NCI-H2171 (cell line): ENCODE data around the gene TOP1.
A peak's percentile ranks its signal among the peaks of the same experiment; 100 is the strongest.

ENCODE experiments used
- DNase-seq: peaks from one replicate; lab custom pipeline; 2025; lab: John Stamatoyannopoulos, UW

Gene TOP1

GRCh38 chr20:41058674-41059635 lies 30.3 kb downstream of the TOP1 start:
- no peak for DNase-seq

- no peak for DNase-seq
Measured at GRCh38 chr20:41061155-41061554, 32.5 kb downstream of the TOP1 start.

- peak; percentile 11 for DNase-seq
Measured at GRCh38 chr20:41063442-41063841, 34.8 kb downstream of the TOP1 start.

- no peak for DNase-seq
Measured at GRCh38 chr20:41064377-41064776, 35.8 kb downstream of the TOP1 start.

- no peak for DNase-seq
Measured at GRCh38 chr20:41065716-41066115, 37.1 kb downstream of the TOP1 start.

GRCh38 chr20:41068806-41069205 lies 40.2 kb downstream of the TOP1 start:
- DNase-seq: no peak

- DNase-seq: no peak
Measured at GRCh38 chr20:41072190-41072863, 43.7 kb downstream of the TOP1 start.

- no peak for DNase-seq
Measured at GRCh38 chr20:41072915-41073314, 44.3 kb downstream of the TOP1 start.

GRCh38 chr20:41074441-41074840 lies 45.8 kb downstream of the TOP1 start:
- DNase-seq: no peak

GRCh38 chr20:41076776-41077175 lies 48.2 kb downstream of the TOP1 start:
- DNase-seq: no peak

- no peak for DNase-seq
Measured at GRCh38 chr20:41078329-41078728, 49.7 kb downstream of the TOP1 start.

- DNase-seq: no peak
Measured at GRCh38 chr20:41079066-41079465, 50.4 kb downstream of the TOP1 start.

- no peak for DNase-seq
Measured at GRCh38 chr20:41080866-41081265, 52.2 kb downstream of the TOP1 start.

- no peak for DNase-seq
Measured at GRCh38 chr20:41081276-41081814, 52.7 kb downstream of the TOP1 start.

- no peak for DNase-seq
Measured at GRCh38 chr20:41082306-41082705, 53.7 kb downstream of the TOP1 start.

- DNase-seq: no peak
Measured at GRCh38 chr20:41085606-41086005, 57.0 kb downstream of the TOP1 start.

- DNase-seq: peak; percentile 92
Measured at GRCh38 chr20:41086402-41087324, 58.0 kb downstream of the TOP1 start.

GRCh38 chr20:41087325-41087685 lies 58.7 kb downstream of the TOP1 start:
- no peak for DNase-seq

GRCh38 chr20:41087777-41088176 lies 59.2 kb downstream of the TOP1 start:
- no peak for DNase-seq

- no peak for DNase-seq
Measured at GRCh38 chr20:41089555-41089954, 60.9 kb downstream of the TOP1 start.

GRCh38 chr20:41091927-41092326 lies 63.3 kb downstream of the TOP1 start:
- no peak for DNase-seq
